ENCODE measurements around the gene GADL1.

Gene GADL1

DNA sequence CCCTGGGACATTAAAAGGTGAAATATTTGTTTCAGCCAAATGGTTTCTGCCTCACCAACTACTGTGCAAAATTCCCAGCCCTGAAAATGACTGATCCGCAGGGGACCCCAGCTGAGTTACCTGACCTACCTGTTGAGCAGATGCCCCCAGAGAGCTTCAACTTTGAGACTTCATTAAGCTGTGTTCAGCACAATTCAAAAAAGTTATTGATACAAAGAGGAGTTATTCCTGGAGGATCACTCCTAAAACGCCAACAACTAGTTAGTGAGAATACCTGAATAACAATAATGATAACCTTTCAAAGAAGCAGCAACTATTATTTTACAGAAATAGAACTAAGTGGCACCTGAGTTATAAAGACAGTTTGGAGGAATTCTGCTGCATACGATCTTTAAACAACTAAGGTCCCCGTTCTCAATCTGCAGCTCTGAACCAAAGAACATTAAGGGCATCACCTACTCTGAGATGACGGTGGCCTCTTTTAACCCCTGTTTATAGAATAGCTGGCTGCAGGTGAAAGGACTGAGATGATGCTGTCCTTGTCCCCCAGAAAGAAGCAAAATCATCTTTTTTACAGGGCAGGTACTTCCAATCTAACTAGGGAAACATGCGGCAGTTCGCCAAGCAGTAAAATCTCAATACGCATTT, 659 bp downstream of the GADL1 start:
- TF ChIP-seq POLR2AphosphoS5 (IDR thresholded peaks at IDR 0.05; ENCODE audit: low read depth, low read length) = no peak
- TF ChIP-seq FOXP2 (optimal IDR thresholded peaks at IDR 0.05; ENCODE audit: borderline replicate concordance, extremely low read depth, extremely low read length, insufficient read depth) = no peak
- no peak for TF ChIP-seq SIN3A (IDR thresholded peaks at IDR 0.05; ENCODE audit: borderline replicate concordance, insufficient read depth, low read length)
- no peak for TF ChIP-seq REST (IDR thresholded peaks at IDR 0.05; ENCODE audit: insufficient read depth in 1 of 2, low read depth in 2 of 2, low read length in 2 of 2)
- TF ChIP-seq TAF1 (IDR thresholded peaks at IDR 0.05; ENCODE audit: borderline replicate concordance, insufficient read depth, low read length) = no peak

DNA sequence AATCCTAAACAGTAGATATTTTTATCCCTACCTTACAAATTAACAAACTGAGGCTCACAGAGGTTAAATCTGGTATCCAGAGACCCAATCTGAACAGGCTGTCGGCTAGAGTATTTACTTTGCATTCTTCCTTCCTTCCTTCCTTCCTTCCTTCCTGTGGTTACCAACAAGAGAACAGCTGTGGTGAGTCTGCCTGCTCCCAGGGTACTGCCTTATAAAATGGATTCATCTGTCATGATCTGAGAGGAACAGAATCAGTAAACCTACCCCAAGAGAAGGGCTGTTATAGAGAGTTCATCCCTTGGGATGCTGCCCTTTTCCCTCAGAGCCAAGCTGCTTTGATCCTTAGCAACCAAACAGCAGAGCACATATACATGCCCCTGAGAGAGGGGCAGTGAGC, 3.6 kb downstream of the GADL1 start:
- TF ChIP-seq FOXP2 (optimal IDR thresholded peaks at IDR 0.05; ENCODE audit: borderline replicate concordance, extremely low read depth, extremely low read length, insufficient read depth) (no peak), SIN3A (IDR thresholded peaks at IDR 0.05; ENCODE audit: borderline replicate concordance, insufficient read depth, low read length) (no peak), POLR2AphosphoS5 (IDR thresholded peaks at IDR 0.05; ENCODE audit: low read depth, low read length) (no peak), TAF1 (IDR thresholded peaks at IDR 0.05; ENCODE audit: borderline replicate concordance, insufficient read depth, low read length) (no peak), REST (IDR thresholded peaks at IDR 0.05; ENCODE audit: insufficient read depth in 1 of 2, low read depth in 2 of 2, low read length in 2 of 2) (no peak)

DNA sequence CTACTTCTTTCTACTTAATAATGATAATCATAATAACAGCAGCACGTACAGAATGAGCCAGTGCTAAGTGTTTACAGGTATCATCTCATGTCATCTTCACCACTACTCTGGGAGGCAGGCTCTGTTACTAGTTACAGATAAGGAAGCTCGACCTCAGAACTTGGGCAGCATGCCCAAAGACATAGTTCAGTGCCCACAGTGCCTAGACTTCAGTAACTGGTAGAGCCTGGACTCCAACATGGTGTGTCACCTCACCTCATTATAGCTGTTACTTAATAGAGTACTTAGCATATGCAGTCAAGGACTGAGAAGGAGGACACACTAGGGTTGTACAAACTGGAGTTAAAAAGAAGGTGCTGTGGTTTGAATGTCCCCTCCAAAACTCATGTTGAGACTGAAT, 7.6 kb downstream of the GADL1 start:
- no peak for TF ChIP-seq REST (IDR thresholded peaks at IDR 0.05; ENCODE audit: insufficient read depth in 1 of 2, low read depth in 2 of 2, low read length in 2 of 2)
- TF ChIP-seq TAF1 (IDR thresholded peaks at IDR 0.05; ENCODE audit: borderline replicate concordance, insufficient read depth, low read length) = no peak
- no peak for TF ChIP-seq SIN3A (IDR thresholded peaks at IDR 0.05; ENCODE audit: borderline replicate concordance, insufficient read depth, low read length)
- no peak for TF ChIP-seq POLR2AphosphoS5 (IDR thresholded peaks at IDR 0.05; ENCODE audit: low read depth, low read length)
- no peak for TF ChIP-seq FOXP2 (optimal IDR thresholded peaks at IDR 0.05; ENCODE audit: borderline replicate concordance, extremely low read depth, extremely low read length, insufficient read depth)

DNA sequence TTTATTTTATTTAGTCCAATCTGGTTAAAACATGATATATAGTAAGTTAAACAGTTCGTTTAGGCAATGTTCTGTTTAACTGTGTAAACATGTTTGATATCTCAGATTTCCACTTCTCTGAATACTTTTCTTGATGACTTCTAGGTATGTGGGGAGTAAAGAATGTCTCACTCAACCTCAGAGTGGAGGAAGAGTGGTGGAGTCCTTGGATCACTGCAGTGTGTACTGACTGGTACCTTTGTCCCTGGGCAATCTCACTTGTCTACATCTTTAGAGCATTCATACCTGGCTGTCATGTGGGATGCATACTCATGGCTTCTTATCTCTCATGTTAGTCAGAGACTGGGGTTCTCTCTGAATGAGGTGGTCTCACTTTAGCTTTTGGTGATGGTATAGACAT, 15.6 kb downstream of the GADL1 start:
- no peak for TF ChIP-seq FOXP2 (optimal IDR thresholded peaks at IDR 0.05; ENCODE audit: borderline replicate concordance, extremely low read depth, extremely low read length, insufficient read depth)
- no peak for TF ChIP-seq POLR2AphosphoS5 (IDR thresholded peaks at IDR 0.05; ENCODE audit: low read depth, low read length)
- TF ChIP-seq SIN3A (IDR thresholded peaks at IDR 0.05; ENCODE audit: borderline replicate concordance, insufficient read depth, low read length) = no peak
- TF ChIP-seq REST (IDR thresholded peaks at IDR 0.05; ENCODE audit: insufficient read depth in 1 of 2, low read depth in 2 of 2, low read length in 2 of 2) = no peak
- TF ChIP-seq TAF1 (IDR thresholded peaks at IDR 0.05; ENCODE audit: borderline replicate concordance, insufficient read depth, low read length) = no peak

Data from PFSK-1 (cell line).